Mesenchymal stem cell (in vitro differentiated cells and primary cell): ENCODE results near the gene GPC1.

ENCODE experiments used
- small RNA-seq: library from polyadenylated mRNA; stranded (forward); fragments of <200 nt; extraction: miRNeasy Mini kit (QIAGEN cat#:217004); gene quantifications from one replicate; pipeline ENCODE3, GENCODE V24; 2013; ENCODE audit warnings: low read depth

The GPC1 gene

Small RNA genes within 50 kb of the gene (small RNA-seq; reads per million reads assigned to genes)
- 497 reads per million, percentile 96 among the genes with 10 or more reads in this experiment for gene MIR149
